ENCODE results near the gene TMEM178A.
"Not testable (repeated sequence)": the region's sequence is repeated elsewhere in the genome, so short reads cannot be mapped to it uniquely, and the experiment has no call there.

TMEM178A gene

DNA sequence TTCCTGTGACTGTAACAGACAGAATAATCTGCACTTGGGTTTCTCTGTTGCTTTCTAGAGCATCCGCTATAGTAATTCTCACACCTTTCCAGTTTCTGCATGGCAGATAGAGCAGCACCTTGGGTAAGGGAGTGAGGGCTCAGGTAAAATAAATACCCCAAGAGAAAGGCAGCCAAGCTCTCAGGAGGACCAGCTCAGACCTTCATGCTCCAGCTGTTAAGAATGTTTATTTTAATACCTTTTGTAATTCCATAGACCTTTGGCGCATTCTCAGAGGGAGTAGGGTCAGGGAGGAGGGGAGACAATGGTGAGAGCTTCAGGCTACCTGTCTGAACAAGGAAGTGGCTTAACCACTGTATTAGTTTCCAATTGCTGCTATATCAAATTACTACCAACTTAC lies 16.2 kb upstream of the TMEM178A start:
- DNase-seq: no peak

DNA sequence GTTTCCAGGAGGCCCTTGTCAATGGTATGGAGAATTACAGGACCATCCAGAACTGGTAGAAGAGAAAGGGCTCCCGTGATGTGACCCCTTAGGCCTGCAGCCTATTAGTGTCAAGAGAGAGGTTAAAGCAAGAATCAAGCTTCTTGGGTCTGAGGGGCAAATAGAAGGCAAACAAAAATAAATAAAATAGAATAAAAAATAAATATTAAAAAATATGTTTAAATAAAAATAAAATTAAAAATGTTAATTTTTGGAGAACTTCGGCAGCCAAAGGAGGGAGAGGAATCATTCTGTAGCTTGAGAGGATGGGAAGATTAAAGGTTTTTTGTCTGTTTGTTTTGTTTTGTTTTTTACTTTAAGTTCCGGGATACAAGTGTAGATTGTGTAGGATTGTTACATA lies 15.2 kb upstream of the TMEM178A start:
- DNase-seq: no peak

DNA sequence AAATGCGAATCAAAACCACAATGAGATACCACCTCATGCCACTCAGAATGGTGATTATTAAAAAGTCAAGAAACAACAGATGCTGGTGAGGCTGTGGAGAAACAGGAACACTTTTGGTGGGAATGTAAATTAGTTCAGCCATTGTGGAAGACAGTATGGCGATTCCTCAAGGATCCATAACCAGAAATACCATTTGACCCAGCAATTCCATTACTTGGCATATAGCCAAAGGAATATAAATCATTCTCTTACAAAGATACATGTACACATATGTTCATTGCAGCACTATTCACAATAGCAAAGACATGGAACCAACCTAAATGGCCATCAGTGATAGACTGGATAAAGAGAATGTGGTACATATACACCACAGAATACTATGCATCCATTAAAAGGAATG lies 9.5 kb upstream of the TMEM178A start:
- not testable (repeated sequence) for DNase-seq

DNA sequence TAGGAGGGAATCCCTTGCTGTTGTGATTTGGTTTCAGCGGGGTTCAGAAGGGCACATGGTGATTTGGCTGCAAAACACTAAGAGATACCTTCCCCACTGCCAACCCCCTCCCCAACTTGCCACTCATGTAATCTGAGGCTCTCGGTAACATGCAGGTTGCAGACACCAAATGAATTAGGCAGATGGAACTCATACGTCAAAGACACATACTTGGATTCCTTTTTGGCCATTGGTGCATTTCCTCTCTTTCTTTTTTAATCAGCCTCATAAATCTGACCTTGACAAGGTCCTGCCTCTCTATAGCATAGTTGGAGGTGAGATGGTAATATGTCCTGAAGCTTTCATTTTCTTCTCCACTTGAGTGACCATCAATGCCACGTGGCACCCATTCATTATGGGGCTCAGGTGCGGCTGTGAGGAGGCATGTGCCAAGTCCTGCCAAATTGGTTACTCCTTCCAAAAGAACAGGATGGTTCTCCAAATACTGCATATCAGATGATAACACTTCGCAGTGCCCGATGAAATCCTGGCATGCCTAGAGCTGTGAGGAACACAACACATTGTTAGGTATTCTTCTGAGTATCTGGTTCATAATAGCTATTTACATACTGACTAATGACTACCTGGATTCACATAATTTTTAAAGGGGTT lies 8.3 kb upstream of the TMEM178A start:
- no peak for DNase-seq

DNA sequence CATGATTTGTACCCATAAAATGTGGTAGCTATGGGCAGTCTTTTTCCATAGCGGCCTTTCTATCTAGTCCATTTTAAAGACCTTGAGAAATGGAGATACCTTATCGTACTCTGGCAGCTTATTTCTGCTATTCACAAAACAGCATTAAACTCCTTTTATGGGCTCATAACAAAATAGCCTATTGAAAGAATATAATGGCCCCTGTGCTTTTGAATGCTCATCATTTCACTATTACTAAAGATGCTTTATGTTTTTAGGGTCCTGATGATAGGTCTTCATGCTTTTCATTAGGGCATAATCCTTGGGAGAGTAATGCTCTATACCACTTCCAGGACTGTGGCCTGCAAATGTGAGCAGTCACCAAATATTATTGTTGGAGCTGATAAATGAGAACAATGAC lies 7.3 kb upstream of the TMEM178A start:
- no peak for DNase-seq

DNA sequence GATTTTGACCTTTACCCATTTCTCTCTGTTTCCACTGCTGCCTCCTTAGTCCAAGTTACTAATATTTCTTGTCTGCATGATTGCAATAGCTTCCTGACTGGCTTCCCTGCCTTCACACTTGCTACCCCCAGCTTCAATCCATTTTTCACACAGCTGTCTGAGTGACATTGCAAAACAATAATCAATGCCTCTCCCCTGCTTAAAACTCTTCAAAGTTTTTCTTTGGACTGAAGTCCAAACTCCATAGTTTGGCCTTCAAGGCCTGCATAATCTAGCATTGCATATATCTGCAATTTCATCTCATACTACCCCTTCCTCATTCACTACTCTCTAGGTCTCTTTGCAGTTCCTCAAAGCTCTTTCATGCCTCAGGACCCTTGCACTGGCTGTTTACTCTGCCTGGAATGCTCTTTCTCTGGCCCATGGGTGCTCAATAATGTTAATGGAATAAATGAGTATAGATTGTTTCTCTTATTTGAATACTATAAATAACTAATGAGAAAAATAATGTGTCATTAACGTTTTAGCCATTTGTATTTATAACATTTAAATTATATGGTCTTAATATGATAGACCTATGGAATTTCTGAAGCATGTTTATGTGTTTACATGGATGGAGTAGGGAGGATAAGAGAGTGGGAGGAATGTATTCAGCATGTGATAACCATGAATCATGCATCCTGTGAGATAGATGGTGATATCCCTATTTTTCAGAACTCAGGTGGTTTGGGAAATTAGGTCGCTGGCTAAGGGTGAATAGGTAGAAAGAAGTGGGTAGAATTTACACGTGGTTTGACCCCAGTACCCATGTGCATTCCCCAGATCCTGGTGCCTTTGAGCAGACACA lies 5.7 kb upstream of the TMEM178A start:
- DNase-seq: no peak

DNA sequence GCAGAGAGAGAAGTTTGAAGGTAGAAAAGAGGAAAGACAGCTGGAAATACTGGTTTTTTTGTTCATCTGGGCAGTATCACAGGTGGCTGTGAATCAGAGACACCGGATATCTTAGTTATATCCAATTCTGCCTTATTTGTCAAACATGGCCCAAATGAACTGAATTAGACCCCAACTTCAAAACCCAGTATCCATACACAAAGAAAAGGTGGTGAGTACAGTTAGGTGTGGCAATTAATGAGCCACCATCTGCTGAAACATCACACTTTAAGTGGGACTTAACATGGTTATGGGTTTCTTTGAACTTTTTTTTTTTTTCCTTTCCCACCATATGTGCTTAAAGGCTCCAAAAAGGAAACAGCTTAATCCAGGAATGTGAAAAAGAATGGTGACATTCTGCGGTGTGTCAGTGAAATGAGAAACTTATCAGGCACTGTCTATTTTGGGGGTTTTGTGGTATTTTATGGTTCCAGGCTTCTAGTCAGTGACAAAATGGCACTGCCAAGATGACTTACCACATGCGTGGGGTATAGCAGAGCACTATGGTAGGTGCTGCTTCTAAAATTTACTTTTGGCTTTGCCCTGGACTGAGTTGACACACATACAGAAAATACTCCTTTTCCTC lies 5.0 kb upstream of the TMEM178A start:
- peak; percentile 54 for DNase-seq

DNA sequence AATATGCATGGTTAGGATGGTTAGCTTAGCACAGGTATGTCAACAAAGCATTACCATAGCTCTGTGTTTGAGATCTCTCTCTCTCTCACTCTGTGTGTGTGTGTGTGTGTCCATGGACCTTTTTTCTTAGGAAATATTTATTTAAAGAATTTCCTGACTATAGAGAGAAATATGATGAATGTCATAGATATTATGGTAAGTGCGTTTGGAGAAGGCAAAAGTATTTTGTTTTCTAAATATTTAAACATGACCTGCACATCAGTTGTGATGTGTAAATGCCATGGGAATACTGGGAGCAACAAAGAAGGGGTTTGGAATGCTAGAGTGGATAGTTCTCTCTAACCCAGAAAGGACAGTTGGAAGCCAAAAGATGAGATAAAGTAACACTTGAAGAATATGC lies 3.9 kb upstream of the TMEM178A start:
- peak; percentile 44 for DNase-seq

DNA sequence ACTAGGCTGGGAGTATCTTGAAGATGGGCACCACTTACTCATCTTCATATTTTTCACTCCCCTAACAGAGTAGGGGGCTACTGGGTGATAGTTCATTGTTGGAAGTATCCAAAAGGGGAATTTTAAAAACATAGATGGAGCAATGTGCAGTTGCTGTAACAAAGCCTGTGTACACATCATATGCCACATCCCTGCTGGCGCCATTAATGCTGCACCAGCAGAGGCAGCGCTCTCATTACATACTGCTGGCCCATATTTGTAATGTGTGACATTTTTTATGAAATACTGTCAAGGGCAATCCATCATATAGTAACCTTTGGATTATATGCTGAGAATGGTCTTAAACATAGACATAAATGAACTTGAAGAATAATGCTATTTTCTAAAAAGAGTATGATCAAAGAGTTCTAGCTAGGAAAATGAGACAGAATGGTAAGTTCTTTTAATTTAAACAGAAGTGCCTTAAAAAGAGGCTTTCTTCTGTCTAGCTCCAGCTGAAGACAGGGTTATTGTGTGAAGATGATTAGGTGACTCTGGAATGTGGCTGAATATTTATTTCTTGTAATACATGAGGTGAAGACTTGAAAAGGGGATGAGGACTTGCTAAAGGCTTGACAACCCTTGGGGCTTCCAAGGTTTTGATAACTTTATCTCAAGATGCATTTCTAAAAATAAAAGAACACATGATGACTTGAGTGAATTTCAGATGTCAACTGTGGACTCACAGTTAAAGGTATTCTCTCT lies 2.4 kb upstream of the TMEM178A start:
- DNase-seq: peak; percentile 32

DNA sequence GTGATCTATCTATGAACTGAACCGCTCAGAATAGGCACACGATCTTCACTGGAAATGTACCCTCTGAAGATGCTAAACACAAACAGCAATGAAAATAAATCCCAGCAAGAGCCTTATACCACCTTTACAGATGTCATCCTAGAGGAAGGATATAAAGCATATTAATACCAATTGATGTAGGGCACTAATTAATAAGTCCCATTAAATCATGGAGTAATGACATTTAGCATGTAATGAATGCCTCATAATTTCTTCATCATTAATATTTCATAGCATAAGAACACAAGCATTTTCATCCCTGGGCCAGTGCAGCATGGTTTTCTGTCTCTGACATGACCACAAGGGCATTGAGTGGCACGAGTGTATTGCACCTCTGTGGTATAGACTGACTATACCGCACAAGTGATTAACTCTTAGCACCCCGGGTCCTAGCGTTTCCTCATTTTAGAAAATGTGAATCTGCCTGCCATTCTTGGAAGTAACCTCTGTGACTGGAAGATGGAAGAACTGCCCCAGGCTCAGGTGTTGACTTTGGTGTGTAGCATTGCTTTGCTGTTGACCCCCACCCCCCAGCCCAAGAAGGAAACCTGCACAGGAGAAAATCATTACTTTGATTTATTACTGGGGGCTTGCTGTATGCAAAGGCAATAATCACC lies 1.4 kb upstream of the TMEM178A start:
- no peak for DNase-seq

DNA sequence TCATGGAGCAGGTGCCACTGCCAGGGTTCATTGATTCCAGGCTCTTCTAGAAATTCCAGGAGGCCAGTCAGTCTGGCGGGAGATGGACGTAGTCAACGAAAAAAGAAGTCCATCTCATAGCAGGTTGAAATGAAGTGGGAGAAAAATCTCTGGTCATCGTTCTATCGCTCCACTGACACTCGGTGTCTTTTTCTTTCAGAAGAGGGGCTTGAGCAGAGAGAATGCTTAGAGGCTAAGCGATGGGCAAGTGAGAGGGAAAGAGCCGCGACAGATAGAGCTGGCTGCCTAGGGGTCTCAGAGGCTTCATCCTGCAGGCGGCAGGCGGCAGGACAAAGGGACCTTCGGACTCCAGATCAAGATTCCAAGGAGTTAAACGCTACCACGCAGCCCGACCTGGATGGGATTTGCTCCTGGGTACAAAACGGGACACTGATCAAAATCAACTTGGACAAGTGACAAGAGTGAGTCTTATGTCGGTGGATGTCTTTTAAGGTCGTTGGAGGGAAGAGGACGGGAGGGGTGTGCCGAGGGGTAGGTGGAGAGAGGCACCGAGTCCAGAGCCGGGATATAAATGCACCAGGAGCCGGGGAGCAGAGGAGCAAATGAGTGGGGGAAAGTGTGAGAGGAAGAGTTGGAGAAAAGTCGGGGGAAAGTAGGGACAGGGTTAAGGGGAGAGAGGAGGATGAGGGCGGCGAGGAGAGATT lies 677 bp upstream of the TMEM178A start:
- no peak for DNase-seq

DNA sequence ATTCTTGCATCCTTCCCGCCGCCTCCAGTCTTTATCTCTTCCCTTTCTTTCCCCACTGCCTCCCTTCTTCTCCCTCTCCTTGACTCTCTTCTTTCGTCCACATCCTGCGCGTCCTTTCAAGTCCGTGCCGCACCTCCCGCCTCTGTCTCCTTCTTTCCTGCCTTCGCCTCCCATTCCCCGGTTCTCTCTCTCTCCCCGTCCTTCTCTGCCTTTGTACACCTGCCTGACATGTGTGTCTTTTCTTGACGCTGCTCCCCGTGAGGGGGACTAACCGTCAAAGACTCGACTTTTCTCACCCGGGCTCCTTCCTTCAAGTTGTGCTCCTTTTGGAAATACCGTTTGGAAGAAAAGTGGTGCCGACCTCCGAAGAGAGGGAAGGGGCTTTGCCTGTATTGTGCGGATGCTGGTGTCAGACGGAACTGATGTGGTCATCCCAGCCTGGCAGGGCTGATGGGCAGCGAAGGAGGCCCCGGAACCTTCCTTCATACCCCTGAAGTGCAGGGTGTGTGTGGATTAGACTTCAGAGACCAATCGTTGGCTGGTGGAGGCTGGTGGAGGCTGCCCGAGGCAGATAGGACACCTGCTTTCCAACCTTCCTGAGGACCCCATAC lies 879 bp downstream of the TMEM178A start:
- DNase-seq: no peak

DNA sequence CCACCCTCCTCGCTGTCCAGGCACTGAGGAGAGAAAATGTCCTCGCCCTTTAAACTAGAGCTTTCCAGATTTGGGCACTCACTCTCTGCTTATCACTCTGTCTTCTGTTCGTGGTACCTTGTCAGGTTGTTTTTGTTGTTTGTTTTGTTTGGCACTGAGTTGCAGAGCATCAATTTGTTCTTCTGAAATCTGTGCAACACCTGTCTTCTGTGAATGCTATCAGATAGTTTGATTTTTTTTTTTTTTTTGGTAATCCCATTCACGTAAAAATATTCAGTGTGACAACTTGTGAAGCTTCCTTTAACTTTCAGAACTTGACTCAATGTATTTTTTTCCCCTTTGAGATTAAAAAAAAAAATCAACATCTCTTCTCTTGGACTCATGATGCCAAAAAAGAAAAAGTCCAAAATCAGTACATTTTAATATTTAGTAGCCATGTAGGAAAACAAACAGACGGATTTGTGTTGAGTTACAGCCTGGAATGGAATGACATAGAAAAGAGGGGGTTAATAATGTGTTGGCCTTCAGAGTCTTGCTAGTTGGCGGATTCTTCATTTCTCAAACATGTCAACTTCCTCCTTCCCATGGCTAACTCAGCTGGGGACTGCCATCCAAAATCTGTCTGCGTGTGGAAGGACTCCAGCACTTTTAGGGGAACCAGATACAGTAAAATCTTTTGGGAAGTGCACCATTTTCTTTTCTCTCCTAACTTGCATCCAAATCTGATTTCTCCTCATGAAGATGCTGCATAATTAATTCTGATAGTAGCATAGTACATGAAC lies 1.6 kb downstream of the TMEM178A start:
- no peak for DNase-seq

DNA sequence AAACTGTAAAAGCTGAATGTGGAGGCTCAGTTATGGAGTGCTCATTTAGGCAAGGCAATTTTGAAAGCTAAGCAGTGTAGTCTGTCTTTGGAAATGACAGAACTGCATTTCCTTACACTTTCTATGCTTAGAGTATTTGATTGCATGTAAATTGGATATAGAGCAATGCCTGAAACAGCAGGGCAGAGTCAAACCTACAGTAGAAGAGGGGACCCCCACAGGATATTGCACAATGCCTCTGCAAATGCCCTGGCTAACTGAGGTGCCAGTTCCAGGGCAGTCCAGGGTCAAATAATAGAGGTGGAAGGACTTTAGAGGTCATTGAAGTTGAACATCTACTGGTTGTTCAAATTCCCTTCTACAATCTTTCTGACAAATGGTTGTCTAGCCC lies 2.2 kb downstream of the TMEM178A start:
- DNase-seq: no peak

DNA sequence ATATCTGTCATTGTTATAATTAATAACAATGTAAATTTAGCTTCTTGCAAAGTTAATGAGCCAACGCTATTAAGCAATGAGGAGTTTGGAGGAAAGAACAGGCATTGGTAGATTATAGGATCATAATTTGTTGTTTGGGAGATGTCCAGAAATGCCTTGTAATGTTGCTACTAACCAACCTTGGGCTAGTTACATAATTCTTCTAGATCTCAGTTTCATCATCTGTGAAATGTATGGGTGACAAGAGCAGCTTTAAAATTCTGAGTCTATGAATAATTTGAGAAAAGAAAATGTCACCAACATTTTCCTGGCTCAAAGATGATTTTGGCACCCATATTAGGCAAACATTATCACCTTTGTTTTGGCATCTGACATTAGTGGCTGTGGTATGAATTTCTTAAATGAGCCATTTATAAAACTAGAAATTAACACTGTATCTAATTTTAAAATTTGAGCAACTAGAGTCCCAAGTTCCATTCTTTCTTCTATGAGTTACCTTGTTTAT lies 2.9 kb downstream of the TMEM178A start:
- DNase-seq: no peak

DNA sequence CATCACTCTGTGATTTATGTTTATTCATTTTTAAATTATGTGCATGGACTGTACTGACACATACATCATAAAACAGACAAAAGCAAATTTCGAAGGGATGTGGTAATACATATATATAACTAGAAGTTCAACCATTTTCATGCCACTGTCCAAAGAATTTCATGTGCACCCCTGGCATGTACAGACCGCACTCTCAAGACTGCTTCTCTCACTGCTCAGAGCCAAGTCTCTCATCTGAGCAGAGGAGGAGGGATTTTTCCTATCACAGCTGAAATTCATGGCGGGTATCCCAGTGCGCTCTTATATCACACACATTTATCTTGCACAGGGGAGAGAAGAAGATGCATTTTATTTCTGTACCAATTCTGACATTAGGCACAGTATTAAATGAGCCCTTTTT lies 5.9 kb downstream of the TMEM178A start:
- no peak for DNase-seq

DNA sequence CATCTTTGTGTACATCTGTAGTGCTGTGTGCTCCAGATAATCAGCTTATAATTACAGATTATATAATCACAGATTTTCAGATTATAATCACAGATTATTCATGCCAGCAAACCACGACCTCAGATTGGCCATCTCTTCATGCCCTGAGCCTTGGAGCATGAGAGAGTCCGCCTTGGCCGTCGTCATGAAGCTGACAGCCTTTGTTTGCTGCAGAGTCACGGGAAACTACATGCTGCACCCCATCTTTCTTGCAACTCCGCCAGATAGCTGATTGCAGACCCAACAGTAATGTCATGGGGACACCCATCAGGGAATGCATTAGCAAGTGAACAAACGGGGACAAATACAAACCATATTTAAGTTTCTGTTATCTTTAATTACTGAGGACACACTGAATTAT lies 7.3 kb downstream of the TMEM178A start:
- no peak for DNase-seq

DNA sequence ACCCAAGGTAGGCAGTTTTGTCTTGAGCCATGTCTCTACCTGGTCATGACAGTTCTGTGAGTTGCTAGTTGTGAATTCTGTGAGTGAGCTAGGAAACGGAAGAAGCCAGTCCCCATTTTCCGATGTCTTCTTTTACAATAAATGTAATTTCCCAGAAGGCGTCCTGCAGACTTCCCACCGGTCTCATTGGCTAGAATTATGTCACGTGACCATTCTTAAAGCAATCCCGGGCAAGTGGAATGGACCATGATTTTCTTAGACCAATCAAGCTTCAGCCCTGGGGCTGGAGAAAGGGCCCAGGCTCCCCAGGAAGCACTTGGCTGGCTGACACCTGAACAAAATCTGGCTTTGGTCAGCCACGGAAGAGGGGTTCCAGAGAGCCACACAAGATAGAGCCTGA lies 10.6 kb downstream of the TMEM178A start:
- no peak for DNase-seq

DNA sequence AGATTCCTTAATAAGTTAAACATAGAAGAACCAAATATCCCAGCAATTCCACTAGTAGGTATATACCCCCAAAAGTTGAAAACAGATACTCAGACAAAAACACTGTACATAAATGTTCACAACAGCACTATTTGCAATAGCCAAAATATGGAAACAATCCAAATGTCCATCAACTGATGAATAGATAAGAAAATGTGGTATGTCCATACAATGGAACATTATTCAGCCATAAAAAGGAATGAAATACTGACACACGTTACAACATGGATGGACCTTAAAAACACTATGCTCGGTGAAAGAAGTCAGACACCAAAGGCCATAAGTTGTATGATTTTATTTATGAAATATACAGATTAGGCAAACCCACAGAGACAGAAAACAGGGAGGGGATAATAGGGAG lies 12.5 kb downstream of the TMEM178A start:
- no peak for DNase-seq

DNA sequence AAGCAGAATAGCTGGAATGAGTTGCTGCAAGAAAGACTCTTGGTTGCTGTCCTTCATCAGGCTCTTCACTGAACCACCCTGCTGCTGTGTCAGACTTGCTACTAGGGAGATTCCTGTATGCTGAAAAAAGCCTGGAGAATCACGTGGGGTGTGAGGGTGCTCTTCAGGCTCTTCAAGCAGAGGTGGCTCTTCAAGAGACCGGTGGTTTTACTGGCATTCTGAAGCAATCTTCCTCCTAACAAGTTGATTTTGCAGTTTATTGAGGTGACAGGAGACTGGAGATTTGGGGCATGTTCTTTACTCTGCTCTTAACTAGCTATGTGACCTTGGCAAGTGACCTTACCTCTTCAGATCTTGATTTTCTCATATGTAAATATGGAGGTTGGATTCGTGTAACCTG lies 14.1 kb downstream of the TMEM178A start:
- no peak for DNase-seq
